GM12878 (cell line): ENCODE results near the gene P2RX2. TPM values are rescaled to one million over a fixed set of nuclear protein-coding genes. Genes with fewer than 3 reads are reported as not detected.

ENCODE experiments used
- ATAC-seq: fragments of 200-7000 bp; cut with Tn5 transposase; 3 replicates; pipeline ENCODE4 v1.9.1; 2020; ENCODE audit warnings: mild to moderate bottlenecking, moderate library complexity
- BruUV-seq: library from RNA; stranded (reverse); fragments of 400-500 nt; replicated peaks from 2 replicates; lab custom pipeline; 2021; lab: Mats Ljungman, UMichigan
- CTCF ChIA-PET: fragments of 300-600 bp; sonication (Branson Sonifier 250); formaldehyde crosslinking; extraction: SDS; loops from one replicate; lab custom pipeline; 2021; ENCODE audit warnings: inconsistent platforms; lab: Yijun Ruan, JAX
- POLR2A ChIA-PET: fragments of 350-600 bp; formaldehyde crosslinking; extraction: SDS; loops from one replicate; lab custom pipeline; 2021; ENCODE audit warnings: inconsistent platforms; lab: Charles Lee
- RAD21 ChIA-PET: fragments of 300-600 bp; sonication (Branson Sonifier 250); formaldehyde crosslinking; loops from one replicate; lab custom pipeline; 2023; ENCODE audit warnings: antibody characterized with exemption; ENCODE audit not compliant: unreplicated experiment; lab: Charles Lee
- SMC1A ChIA-PET: fragments of 300-600 bp; sonication (Branson Sonifier 250); formaldehyde crosslinking; loops from one replicate; lab custom pipeline; 2023; ENCODE audit not compliant: unreplicated experiment, uncharacterized antibody; lab: Charles Lee
- DNase-seq: peaks from one replicate; pipeline ENCODE4 v3.0.0-alpha.2; 2011; ENCODE audit warnings: low read depth, low spot score
- FAIRE-seq: peaks from 3 replicates; lab custom pipeline; 2011; peaks lifted over from hg19 to GRCh38; lab: Jason Lieb, UNC
- H2AFZ ChIP-seq: 2 replicates; pipeline ENCODE4 v1.6.0; 2011; ENCODE audit warnings: low read depth, low read length, control low read depth; ENCODE audit not compliant: control insufficient read depth
- H3K27ac ChIP-seq: 2 replicates; pipeline ENCODE4 v1.5.1; 2011; ENCODE audit warnings: control low read depth; ENCODE audit not compliant: control insufficient read depth, insufficient read depth
- H3K27me3 ChIP-seq, 2 experiments: replicated peaks in 1 of 2; 2 replicates each; pipeline versions ENCODE4 v1.6.0 to v1.6.1; 2011; ENCODE audit warnings: low read length in 1 of 2; ENCODE audit not compliant: control insufficient read depth in 2 of 2, insufficient read depth in 2 of 2
- H3K36me3 ChIP-seq, 2 experiments: 2 replicates each; pipeline ENCODE4 v1.5.1; 2011; ENCODE audit warnings: low read length in 1 of 2; ENCODE audit not compliant: control insufficient read depth in 2 of 2, insufficient read depth in 2 of 2
- H3K4me1 ChIP-seq: 2 replicates; pipeline ENCODE4 v1.6.1; 2011; ENCODE audit warnings: mild to moderate bottlenecking, low read length, moderate library complexity, mixed read lengths; ENCODE audit not compliant: control insufficient read depth, insufficient read depth
- H3K4me2 ChIP-seq: 2 replicates; pipeline ENCODE4 v1.6.0; 2011; ENCODE audit warnings: control low read depth; ENCODE audit not compliant: control insufficient read depth, insufficient read depth
- H3K4me3 ChIP-seq: fragments of 200-600 bp; sonication (generic); 2 replicates; pipeline ENCODE4 v1.5.1; 2016
- H3K79me2 ChIP-seq: 2 replicates; pipeline ENCODE4 v1.6.0; 2011; ENCODE audit warnings: low read length; ENCODE audit not compliant: control insufficient read depth, insufficient read depth
- H3K9ac ChIP-seq: 2 replicates; pipeline ENCODE4 v1.8.0; 2011; ENCODE audit warnings: low read length, control low read depth, mixed read lengths; ENCODE audit not compliant: control insufficient read depth, insufficient read depth
- H3K9me3 ChIP-seq: replicated peaks from 3 replicates; pipeline ENCODE4 v1.5.1; 2011; ENCODE audit warnings: mild to moderate bottlenecking, low read length; ENCODE audit not compliant: control insufficient read depth, insufficient read depth
- H4K20me1 ChIP-seq: 2 replicates; pipeline ENCODE4 v1.6.0; 2011; ENCODE audit not compliant: control insufficient read depth, insufficient read depth
- ASH2L ChIP-seq: fragments of 300-600, 200-600 bp; sonication (generic); IDR thresholded peaks from 2 replicates; pipeline ENCODE4 v1.6.1; 2017; ENCODE audit warnings: low read depth, mild to moderate bottlenecking, borderline replicate concordance
- GATAD2B ChIP-seq: fragments of 450-650 bp; conservative IDR thresholded peaks from 2 replicates; pipeline ENCODE4 v1.6.1; 2017; ENCODE audit warnings: low read depth, mild to moderate bottlenecking, moderate library complexity
- RCOR1 ChIP-seq: conservative IDR thresholded peaks from 2 replicates; pipeline ENCODE4 v1.6.1; 2012; ENCODE audit warnings: low read depth, low read length, improper control_type of control experiment
- SREBF1 ChIP-seq: IDR thresholded peaks from 2 replicates; pipeline ENCODE4 v1.6.1; 2012; ENCODE audit warnings: mild to moderate bottlenecking, low read length
- SRF ChIP-seq, 2 experiments: IDR thresholded peaks; 2 replicates each; pipeline ENCODE4 v1.6.1; 2011; ENCODE audit warnings: low read depth in 2 of 2, low read length in 2 of 2, mild to moderate bottlenecking in 1 of 2, moderate library complexity in 1 of 2
- SUZ12 ChIP-seq: fragments of 200-600 bp; sonication (generic); IDR thresholded peaks from one replicate; pipeline ENCODE4 v1.6.1; 2018; ENCODE audit warnings: antibody characterized with exemption, mild to moderate bottlenecking; ENCODE audit not compliant: unreplicated experiment
- ZBTB4 ChIP-seq: fragments of 450-650 bp; formaldehyde crosslinking; IDR thresholded peaks from 2 replicates; pipeline ENCODE4 v1.4.0; 2022; ENCODE audit warnings: mild to moderate bottlenecking, moderate library complexity
- ZBTB40 ChIP-seq: fragments of 450-650 bp; IDR thresholded peaks from 2 replicates; pipeline ENCODE4 v1.6.1; 2016; ENCODE audit warnings: mild to moderate bottlenecking, moderate library complexity, borderline replicate concordance
- ZNF384 ChIP-seq: IDR thresholded peaks from 2 replicates; pipeline ENCODE4 v1.6.1; 2012; ENCODE audit warnings: low read depth, mild to moderate bottlenecking, low read length, improper control_type of control experiment, borderline replicate concordance
- WGBS: methylation state at CpG from one replicate; pipeline ENCODE4 v1.1.6; 2016; ENCODE audit warnings: low lambda C conversion rate; ENCODE audit not compliant: insufficient replicate concordance, insufficient coverage; ENCODE audit errors: missing lambda C conversion rate; 5-methylcytosine and 5-hydroxymethylcytosine counted together
- in situ Hi-C: fragments of 300-500 bp; cut with MboI; formaldehyde crosslinking; loops from 9 replicates; pipeline ENCODE4 v1.14.3; 2018; ENCODE audit warnings: mixed read lengths
- intact Hi-C: fragments of 100-400 bp; cut with micrococcal nuclease; formaldehyde crosslinking; loops from one replicate; pipeline ENCODE4 v1.14.2; 2022; ENCODE audit not compliant: unreplicated experiment
- polyA plus RNA-seq, 11 experiments: library from polyadenylated mRNA; depleted of rRNA in 4 of 11; unstranded in 6 of 11; stranded (reverse) in 5 of 11; fragments of >200 nt; fragmentation: Nextera tagmentation in 4 of 11; fragmentation: Illumina TruSeq in 1 of 11; extraction: Ambion mirVana in 4 of 11; extraction: Trizol in 1 of 11; gene quantifications; 1 replicate in 1 of 11; 2 replicates in 10 of 11; pipeline versions ENCODE4 v1.2.1 to v1.2.3, GENCODE V29; 2011 to 2016; ENCODE audit warnings: inconsistent platforms in 2 of 11, missing spikeins in 2 of 11, low read depth in 1 of 11
- total RNA-seq, 4 experiments: library from RNA; depleted of rRNA in 3 of 4; stranded (reverse); fragments of >200 nt in 3 of 4; fragmentation: Illumina TruSeq in 1 of 4; extraction: Trizol in 1 of 4; gene quantifications; 2 replicates each; pipeline versions ENCODE4 v1.2.1 to v1.2.3, GENCODE V29; 2013 to 2021

Gene P2RX2
- total and polyA plus RNA-seq, 10 of the 15 experiments (the other 5 are each of a cell fraction or from before 2014, with no cell fraction given): not detected

- ATAC-seq: no peak
- Histone ChIP-seq H3K79me2 (no peaks in the 10 kb centered on the region), H4K20me1 (no peaks in the 10 kb centered on the region), H3K36me3 (peaks cover 0 to 2% of the 10 kb centered on the region in 2 experiments; a peak in 1 of 4 replicates), H3K27me3 (no peaks in the 10 kb centered on the region), H3K4me1 (no peaks in the 10 kb centered on the region), H3K9me3 (no peaks in the 10 kb centered on the region), H3K4me3 (no peak overlapping the region), H2AFZ (no peak overlapping the region), H3K27ac (no peak overlapping the region), H3K4me2 (no peak overlapping the region), H3K9ac (no peak overlapping the region)
- ChIA-PET SMC1A (no interaction called here), CTCF (interaction anchor here (1.5 kb wide), 1 partner anchor 19 kb away, joined by 4 read pairs; no protein-coding TSS in a partner anchor), RAD21 (no interaction called here), POLR2A (interaction anchor here (0.6 kb wide), 1 partner anchor 121 kb away, joined by 4 read pairs; no protein-coding TSS in a partner anchor)
- no TSS peak for BruUV-seq
- no peak for DNase-seq
- WGBS: 96% methylated on average over 12 of the region's 12 CpGs
- TF ChIP-seq SUZ12 (no peak), SRF (IDR thresholded peaks at IDR 0.05; ENCODE audit: low read depth in 2 of 2, low read length in 2 of 2) (no peak)
- no peak for FAIRE-seq
- intact Hi-C loops (no loop called here), in situ Hi-C loops (no loop called here)
These were observed 38.8 kb upstream of the P2RX2 start for GRCh38 chr12:132579744-132580143.

- Histone ChIP-seq H3K4me2 (no peak overlapping the region), H3K9me3 (no peaks in the 10 kb centered on the region), H3K36me3 (peaks cover 0 to 2% of the 10 kb centered on the region in 2 experiments; a peak in 1 of 4 replicates), H3K27me3 (no peaks in the 10 kb centered on the region), H3K4me3 (no peak overlapping the region), H4K20me1 (no peaks in the 10 kb centered on the region), H2AFZ (no peak overlapping the region), H3K9ac (no peak overlapping the region), H3K4me1 (no peaks in the 10 kb centered on the region), H3K27ac (no peak overlapping the region), H3K79me2 (no peaks in the 10 kb centered on the region)
- ChIA-PET SMC1A (no interaction called here), CTCF (interaction anchor here (1.5 kb wide), 1 partner anchor 20 kb away, joined by 4 read pairs; no protein-coding TSS in a partner anchor), RAD21 (no interaction called here), POLR2A (no interaction called here)
- BruUV-seq: no TSS peak
- FAIRE-seq (no peak), DNase-seq (no peak), ATAC-seq (no peak)
- intact Hi-C loops: no loop called here
- TF ChIP-seq ZBTB40: no peak
- no peak for TF ChIP-seq ZBTB4 (CRISPR knock-in tag)
- no peak for TF ChIP-seq ASH2L
- no peak for TF ChIP-seq ZNF384
- no peak for TF ChIP-seq RCOR1
- TF ChIP-seq GATAD2B: no peak
- TF ChIP-seq SREBF1: no peak
- in situ Hi-C loops: no loop called here
- 96% methylated on average over 12 of the region's 12 CpGs for WGBS
These were observed 37.8 kb upstream of the P2RX2 start for GRCh38 chr12:132580701-132581292.
